Mesenchymal stem cell (in vitro differentiated cells and primary cell): ENCODE data around the gene INS.
A peak's percentile ranks its signal among the peaks of the same experiment; 100 is the strongest.

ENCODE experiments used
- DNase-seq: peaks from one replicate; pipeline ENCODE4 v3.0.0-alpha.2; 2013
- H2AFZ ChIP-seq: one replicate; pipeline ENCODE4 v1.6.1; 2013; ENCODE audit warnings: low read depth, mild to moderate bottlenecking, control low read depth, inconsistent platforms, low read length, moderate library complexity
- H2AK5ac ChIP-seq: 2 replicates; pipeline ENCODE4 v1.6.1; 2013; ENCODE audit warnings: low read length, moderate library complexity, mild to moderate bottlenecking, inconsistent platforms; ENCODE audit not compliant: severe bottlenecking
- H2BK120ac ChIP-seq: one replicate; pipeline ENCODE4 v1.6.1; 2013; ENCODE audit warnings: low read depth, mild to moderate bottlenecking, inconsistent platforms, low read length, moderate library complexity
- H2BK12ac ChIP-seq, 2 experiments: one replicate each; pipeline ENCODE4 v1.6.1; 2013; ENCODE audit warnings: inconsistent platforms in 2 of 2, low read length in 2 of 2, mild to moderate bottlenecking in 2 of 2, moderate library complexity in 2 of 2, control low read depth in 1 of 2
- H2BK15ac ChIP-seq: one replicate; pipeline ENCODE4 v1.6.1; 2013; ENCODE audit warnings: mild to moderate bottlenecking, low read depth, inconsistent platforms; ENCODE audit not compliant: poor library complexity, severe bottlenecking
- H2BK5ac ChIP-seq: 2 replicates; pipeline ENCODE4 v1.6.1; 2013; ENCODE audit warnings: low read depth, mild to moderate bottlenecking, low read length, control low read depth, inconsistent platforms; ENCODE audit not compliant: poor library complexity, severe bottlenecking
- H3K14ac ChIP-seq, 2 experiments: one replicate each; pipeline ENCODE4 v1.6.1; 2013; ENCODE audit warnings: inconsistent platforms in 2 of 2, low read length in 2 of 2, control low read depth in 1 of 2, mild to moderate bottlenecking in 1 of 2, moderate library complexity in 1 of 2
- H3K18ac ChIP-seq, 2 experiments: one replicate each; pipeline ENCODE4 v1.6.1; 2013; ENCODE audit warnings: inconsistent platforms in 2 of 2, low read length in 2 of 2, control low read depth in 1 of 2, low read depth in 1 of 2, mild to moderate bottlenecking in 1 of 2
- H3K23ac ChIP-seq, 2 experiments: one replicate each; pipeline ENCODE4 v1.6.1; 2013; ENCODE audit warnings: inconsistent platforms in 2 of 2, low read length in 2 of 2, mild to moderate bottlenecking in 2 of 2, moderate library complexity in 2 of 2, control low read depth in 1 of 2
- H3K27ac ChIP-seq: 2 replicates; pipeline ENCODE4 v1.5.1; 2013; ENCODE audit warnings: mild to moderate bottlenecking, moderate library complexity, low read length, control low read depth, inconsistent platforms; ENCODE audit not compliant: poor library complexity, severe bottlenecking
- H3K27me3 ChIP-seq, 2 experiments: 2 replicates each; pipeline versions ENCODE4 v1.6.1 to v1.7.0; 2013; ENCODE audit warnings: low read length in 2 of 2, mild to moderate bottlenecking in 2 of 2, moderate library complexity in 2 of 2, control low read depth in 1 of 2, inconsistent platforms in 1 of 2; ENCODE audit not compliant: control insufficient read depth in 1 of 2, insufficient read depth in 1 of 2
- H3K36me3 ChIP-seq, 2 experiments: 2 replicates each; pipeline versions ENCODE4 v1.6.1 to v1.7.0; 2013; ENCODE audit warnings: low read length in 2 of 2, control low read depth in 1 of 2, inconsistent platforms in 1 of 2, low read depth in 1 of 2, mild to moderate bottlenecking in 1 of 2; ENCODE audit not compliant: insufficient read depth in 2 of 2, control insufficient read depth in 1 of 2
- H3K4ac ChIP-seq, 2 experiments: one replicate each; pipeline ENCODE4 v1.6.1; 2013; ENCODE audit warnings: inconsistent platforms in 2 of 2, low read length in 2 of 2, mild to moderate bottlenecking in 2 of 2, moderate library complexity in 2 of 2, control low read depth in 1 of 2, low read depth in 1 of 2
- H3K4me1 ChIP-seq: 2 replicates; pipeline ENCODE4 v1.6.1; 2013; ENCODE audit warnings: low read depth, low read length, control low read depth; ENCODE audit not compliant: control insufficient read depth, insufficient read depth
- H3K4me2 ChIP-seq: 2 replicates; pipeline ENCODE4 v1.6.1; 2013; ENCODE audit warnings: low read length, mild to moderate bottlenecking, inconsistent platforms; ENCODE audit not compliant: poor library complexity, severe bottlenecking
- H3K4me3 ChIP-seq, 2 experiments: 2 replicates each; pipeline versions ENCODE4 v1.5.1 to v1.7.0; 2013; ENCODE audit warnings: low read length in 2 of 2, mild to moderate bottlenecking in 2 of 2, control low read depth in 1 of 2, low read depth in 1 of 2; ENCODE audit not compliant: insufficient read depth in 1 of 2
- H3K79me1 ChIP-seq: replicated peaks from 2 replicates; pipeline ENCODE4 v1.6.1; 2013; ENCODE audit warnings: mild to moderate bottlenecking, control low read depth, low read length, inconsistent platforms; ENCODE audit not compliant: poor library complexity, severe bottlenecking
- H3K9ac ChIP-seq: 2 replicates; pipeline ENCODE4 v1.7.0; 2013; ENCODE audit warnings: mild to moderate bottlenecking, low read length, moderate library complexity
- H3K9me3 ChIP-seq: 2 replicates; pipeline ENCODE4 v1.7.0; 2013; ENCODE audit warnings: mild to moderate bottlenecking, low read length; ENCODE audit not compliant: control insufficient read depth
- H4K8ac ChIP-seq: one replicate; pipeline ENCODE4 v1.6.1; 2013; ENCODE audit warnings: inconsistent platforms, mild to moderate bottlenecking, low read length, moderate library complexity
- H4K91ac ChIP-seq: one replicate; pipeline ENCODE4 v1.6.1; 2013; ENCODE audit warnings: mild to moderate bottlenecking, low read length, inconsistent platforms
- WGBS: methylation state at CpG from one replicate; pipeline ENCODE4 v1.1.7; 2013; ENCODE audit warnings: mixed read lengths; 5-methylcytosine and 5-hydroxymethylcytosine counted together

The INS gene

DNA sequence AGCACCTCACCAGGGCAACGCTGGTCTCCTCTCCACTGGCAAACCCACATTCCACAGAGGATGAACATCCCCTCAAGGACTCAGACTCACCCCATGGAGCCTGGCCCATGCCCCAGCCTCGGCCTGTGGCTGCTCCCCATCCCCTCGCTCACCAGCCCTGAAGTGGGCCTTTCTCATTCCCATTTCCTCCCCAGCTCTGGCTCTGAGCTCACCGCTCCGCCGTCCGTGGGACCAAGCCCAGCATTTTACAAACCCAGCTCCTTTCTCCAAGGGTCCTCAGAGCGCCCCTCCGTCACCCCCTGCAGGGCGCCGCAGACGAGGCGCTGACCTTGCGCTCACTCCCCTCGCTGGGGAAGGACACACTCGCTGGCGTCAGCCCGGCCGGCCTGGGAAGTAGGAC, 15.0 kb downstream of the INS start:
- Histone ChIP-seq H3K14ac (no peak overlapping the region), H2BK120ac (no peak overlapping the region), H3K4me2 (no peak overlapping the region), H2AFZ (no peak overlapping the region), H3K4ac (no peak overlapping the region), H3K27me3 (peaks cover 92 to 96% of the 10 kb centered on the region in 2 experiments), H3K79me1 (no peaks in the 10 kb centered on the region), H3K23ac (no peak overlapping the region), H2BK15ac (no peak overlapping the region), H3K27ac (no peak overlapping the region), H2BK5ac (no peak overlapping the region), H4K8ac (no peak overlapping the region), H3K9me3 (no peaks in the 10 kb centered on the region), H2BK12ac (peak overlapping the region in 1 of 2 experiments; percentile 38), H4K91ac (no peak overlapping the region), H3K4me3 (no peak overlapping the region), H3K36me3 (no peaks in the 10 kb centered on the region), H3K18ac (no peak overlapping the region), H3K9ac (no peak overlapping the region), H3K4me1 (peaks cover 29% of the 10 kb centered on the region), H2AK5ac (no peak overlapping the region)
- no peak for DNase-seq
- whole genome bisulfite sequencing, result 55% methylated on average over 19 of the region's 19 CpGs

DNA sequence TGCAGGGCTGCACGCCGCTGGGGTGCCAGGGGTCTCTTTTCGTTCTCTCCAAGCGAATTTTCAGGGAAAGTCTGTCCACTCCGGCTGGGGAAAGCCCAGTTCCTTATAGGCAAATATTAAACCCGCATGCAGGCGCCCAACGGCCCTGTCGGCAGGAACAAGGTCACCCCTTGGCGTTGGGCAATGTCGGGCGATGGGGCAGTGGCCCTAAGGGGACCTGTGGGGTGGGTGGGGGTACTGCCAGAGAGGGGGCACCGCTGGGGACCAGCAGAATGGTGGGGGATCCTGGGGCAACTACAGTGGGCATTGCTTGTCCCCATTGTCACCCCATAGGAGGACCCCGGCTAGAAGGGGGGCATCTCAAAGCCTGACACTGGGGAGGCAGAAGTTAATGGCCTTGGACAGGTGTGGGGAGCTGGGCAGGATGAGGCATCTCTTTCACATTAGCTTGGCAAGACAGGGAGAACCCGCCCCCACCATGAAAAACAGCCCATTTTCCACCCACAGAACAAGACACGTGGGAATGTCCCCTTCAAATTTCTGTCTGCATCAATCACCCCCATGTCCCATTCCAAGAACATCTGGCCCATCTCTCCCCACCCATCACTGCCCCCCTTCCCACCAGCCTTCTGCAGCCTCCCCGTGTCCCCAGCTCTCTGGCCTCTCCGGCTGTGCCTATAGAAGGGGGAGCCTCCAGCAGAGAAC, 16.3 kb downstream of the INS start:
- Histone ChIP-seq H3K27me3 (peaks cover 92 to 93% of the 10 kb centered on the region in 2 experiments), H2BK15ac (no peak overlapping the region), H3K4ac (no peak overlapping the region), H2BK12ac (no peak overlapping the region), H3K14ac (no peak overlapping the region), H2AK5ac (no peak overlapping the region), H4K91ac (no peak overlapping the region), H3K36me3 (no peaks in the 10 kb centered on the region), H3K4me2 (no peak overlapping the region), H3K4me1 (peaks cover 36% of the 10 kb centered on the region), H3K18ac (no peak overlapping the region), H2BK5ac (no peak overlapping the region), H4K8ac (no peak overlapping the region), H2AFZ (no peak overlapping the region), H3K9me3 (no peaks in the 10 kb centered on the region), H2BK120ac (no peak overlapping the region), H3K27ac (no peak overlapping the region), H3K4me3 (no peak overlapping the region), H3K23ac (no peak overlapping the region), H3K79me1 (no peaks in the 10 kb centered on the region), H3K9ac (no peak overlapping the region)
- WGBS, result 31% methylated on average over 18 of the region's 18 CpGs
- no peak for DNase-seq

DNA sequence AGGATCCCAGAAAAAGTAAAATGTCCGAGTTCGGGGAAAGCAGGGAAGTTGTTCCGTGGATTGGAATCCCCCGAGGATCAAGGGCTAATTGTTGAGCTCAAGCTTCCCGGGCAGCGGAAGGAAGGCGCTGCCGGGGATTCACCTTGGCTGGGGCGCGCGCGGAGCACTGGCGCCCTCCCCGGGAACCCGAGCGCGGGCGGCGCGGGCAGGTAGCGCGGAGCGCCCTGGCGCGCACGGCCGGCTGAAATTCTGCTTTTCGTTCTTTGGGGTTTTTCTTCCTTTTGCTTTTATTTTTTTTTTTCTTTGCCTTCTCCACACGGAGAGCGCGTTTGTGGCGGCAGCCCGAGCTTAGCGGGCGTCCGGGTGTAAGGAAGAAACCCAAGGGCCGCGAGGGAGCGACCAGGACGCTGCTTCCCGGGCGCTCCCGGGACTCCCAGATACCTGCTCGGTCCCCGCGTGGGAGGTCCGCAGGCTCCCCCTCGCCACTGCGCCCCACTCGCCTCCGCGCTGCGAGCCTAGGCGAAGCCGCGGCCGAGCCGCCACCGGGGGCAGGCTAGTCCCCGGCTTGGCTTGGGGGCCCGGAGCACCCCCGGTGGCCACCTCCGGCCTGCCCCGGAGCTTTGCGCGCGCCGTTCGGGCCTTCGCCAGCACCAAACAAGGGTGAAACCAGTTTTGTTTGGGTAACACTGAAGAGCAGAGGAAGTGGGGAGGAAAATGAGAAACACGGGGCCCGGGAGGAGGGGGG, 17.0 kb downstream of the INS start:
- 3% methylated on average over 67 of the region's 72 CpGs for WGBS
- no peak overlapping the region for H4K91ac ChIP-seq
- H3K27ac ChIP-seq, result no peak overlapping the region
- no peaks in the 10 kb centered on the region for H3K79me1 ChIP-seq
- no peak overlapping the region for H3K14ac ChIP-seq
- H3K27me3 ChIP-seq, result peaks cover 87 to 88% of the 10 kb centered on the region in 2 experiments
- H2AFZ ChIP-seq, result no peak overlapping the region
- H2BK12ac ChIP-seq, result no peak overlapping the region
- H3K36me3 ChIP-seq, result no peaks in the 10 kb centered on the region
- H3K4me1 ChIP-seq, result peaks cover 37% of the 10 kb centered on the region
- H2BK5ac ChIP-seq, result no peak overlapping the region
- no peak overlapping the region for H2BK120ac ChIP-seq
- H3K23ac ChIP-seq, result no peak overlapping the region
- H3K9me3 ChIP-seq, result no peaks in the 10 kb centered on the region
- H4K8ac ChIP-seq, result no peak overlapping the region
- no peak overlapping the region for H2BK15ac ChIP-seq
- peak overlapping the region in 1 of 2 experiments; percentile 23 for H3K18ac ChIP-seq
- no peak overlapping the region for H3K4me3 ChIP-seq
- H2AK5ac ChIP-seq, result no peak overlapping the region
- peak overlapping the region; percentile 39 for H3K4me2 ChIP-seq
- H3K9ac ChIP-seq, result no peak overlapping the region
- DNase-seq, result no peak
- no peak overlapping the region for H3K4ac ChIP-seq

DNA sequence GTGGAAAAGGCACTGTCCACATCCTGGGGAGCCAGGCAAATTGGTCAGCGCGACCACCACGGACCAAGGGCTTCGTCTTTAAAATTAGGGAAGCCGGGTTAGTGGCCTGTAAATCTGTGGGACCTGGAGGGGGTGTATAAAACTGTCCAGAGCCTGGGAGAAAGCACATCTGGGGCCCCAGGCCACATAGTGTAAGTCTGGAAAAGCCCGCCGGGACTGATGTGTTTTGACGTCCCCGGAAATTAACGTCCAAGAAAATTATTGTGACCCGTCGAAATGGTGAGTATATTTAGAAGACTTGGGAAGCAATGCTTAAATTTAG, 17.6 kb downstream of the INS start:
- Histone ChIP-seq H2BK15ac (no peak overlapping the region), H3K4me1 (peaks cover 37% of the 10 kb centered on the region), H2BK12ac (no peak overlapping the region), H3K23ac (no peak overlapping the region), H2BK120ac (no peak overlapping the region), H2AK5ac (no peak overlapping the region), H3K79me1 (no peaks in the 10 kb centered on the region), H3K18ac (no peak overlapping the region), H4K8ac (no peak overlapping the region), H3K36me3 (no peaks in the 10 kb centered on the region), H3K14ac (no peak overlapping the region), H2AFZ (no peak overlapping the region), H3K4me2 (no peak overlapping the region), H3K27me3 (peaks cover 83% of the 10 kb centered on the region in 2 experiments), H3K4ac (no peak overlapping the region), H3K9ac (no peak overlapping the region), H3K27ac (no peak overlapping the region), H2BK5ac (no peak overlapping the region), H3K9me3 (no peaks in the 10 kb centered on the region), H3K4me3 (no peak overlapping the region), H4K91ac (no peak overlapping the region)
- no peak for DNase-seq
- WGBS, result 11% methylated on average over 12 of the region's 12 CpGs
